ENCODE data around the gene TMC8.

The TMC8 gene

GRCh38 chr17:78132084-78132676 is 1.6 kb downstream of the TMC8 start:
- H3K4me1 Mint-ChIP-seq: peaks cover 14% of the 10 kb centered on the region
- peaks cover 30% of the 10 kb centered on the region for H3K27me3 Mint-ChIP-seq (ENCODE audit: low read depth)
- H3K36me3 Mint-ChIP-seq (ENCODE audit: low read depth): no peaks in the 10 kb centered on the region
- H3K9me3 Mint-ChIP-seq: no peaks in the 10 kb centered on the region
- H3K4me3 Mint-ChIP-seq: peak overlapping the region in 2 of 3 experiments; percentile 16 to 59
- TF ChIP-seq, protein P1, sequence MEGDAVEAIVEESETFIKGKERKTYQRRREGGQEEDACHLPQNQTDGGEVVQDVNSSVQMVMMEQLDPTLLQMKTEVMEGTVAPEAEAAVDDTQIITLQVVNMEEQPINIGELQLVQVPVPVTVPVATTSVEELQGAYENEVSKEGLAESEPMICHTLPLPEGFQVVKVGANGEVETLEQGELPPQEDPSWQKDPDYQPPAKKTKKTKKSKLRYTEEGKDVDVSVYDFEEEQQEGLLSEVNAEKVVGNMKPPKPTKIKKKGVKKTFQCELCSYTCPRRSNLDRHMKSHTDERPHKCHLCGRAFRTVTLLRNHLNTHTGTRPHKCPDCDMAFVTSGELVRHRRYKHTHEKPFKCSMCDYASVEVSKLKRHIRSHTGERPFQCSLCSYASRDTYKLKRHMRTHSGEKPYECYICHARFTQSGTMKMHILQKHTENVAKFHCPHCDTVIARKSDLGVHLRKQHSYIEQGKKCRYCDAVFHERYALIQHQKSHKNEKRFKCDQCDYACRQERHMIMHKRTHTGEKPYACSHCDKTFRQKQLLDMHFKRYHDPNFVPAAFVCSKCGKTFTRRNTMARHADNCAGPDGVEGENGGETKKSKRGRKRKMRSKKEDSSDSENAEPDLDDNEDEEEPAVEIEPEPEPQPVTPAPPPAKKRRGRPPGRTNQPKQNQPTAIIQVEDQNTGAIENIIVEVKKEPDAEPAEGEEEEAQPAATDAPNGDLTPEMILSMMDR (IDR thresholded peaks at IDR 0.05; ENCODE audit: unreplicated experiment in 3 of 3): no peak
- H3K27ac Mint-ChIP-seq: no peak overlapping the region

DNA sequence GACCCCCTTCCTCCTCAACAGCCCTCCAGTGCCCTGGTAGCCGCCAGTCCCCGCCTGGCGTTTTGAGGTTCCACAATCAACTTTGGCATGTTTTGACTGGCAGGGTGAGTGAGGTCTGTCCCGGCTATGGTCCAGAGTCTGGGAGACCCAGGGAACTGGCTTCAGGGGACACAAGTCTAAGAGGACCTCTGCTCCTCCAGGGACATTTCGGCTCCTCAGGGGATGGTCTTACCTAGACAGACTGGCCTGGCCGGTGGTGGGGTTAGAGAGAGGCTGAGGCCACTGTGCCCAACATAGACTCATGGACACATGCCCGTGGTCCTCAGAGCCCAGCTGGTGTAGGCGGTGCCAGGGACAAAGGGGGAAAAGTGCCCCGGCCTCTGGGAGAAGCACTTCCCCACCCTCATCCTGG is 2.2 kb downstream of the TMC8 start:
- H3K36me3 Mint-ChIP-seq (ENCODE audit: low read depth): no peaks in the 10 kb centered on the region

DNA sequence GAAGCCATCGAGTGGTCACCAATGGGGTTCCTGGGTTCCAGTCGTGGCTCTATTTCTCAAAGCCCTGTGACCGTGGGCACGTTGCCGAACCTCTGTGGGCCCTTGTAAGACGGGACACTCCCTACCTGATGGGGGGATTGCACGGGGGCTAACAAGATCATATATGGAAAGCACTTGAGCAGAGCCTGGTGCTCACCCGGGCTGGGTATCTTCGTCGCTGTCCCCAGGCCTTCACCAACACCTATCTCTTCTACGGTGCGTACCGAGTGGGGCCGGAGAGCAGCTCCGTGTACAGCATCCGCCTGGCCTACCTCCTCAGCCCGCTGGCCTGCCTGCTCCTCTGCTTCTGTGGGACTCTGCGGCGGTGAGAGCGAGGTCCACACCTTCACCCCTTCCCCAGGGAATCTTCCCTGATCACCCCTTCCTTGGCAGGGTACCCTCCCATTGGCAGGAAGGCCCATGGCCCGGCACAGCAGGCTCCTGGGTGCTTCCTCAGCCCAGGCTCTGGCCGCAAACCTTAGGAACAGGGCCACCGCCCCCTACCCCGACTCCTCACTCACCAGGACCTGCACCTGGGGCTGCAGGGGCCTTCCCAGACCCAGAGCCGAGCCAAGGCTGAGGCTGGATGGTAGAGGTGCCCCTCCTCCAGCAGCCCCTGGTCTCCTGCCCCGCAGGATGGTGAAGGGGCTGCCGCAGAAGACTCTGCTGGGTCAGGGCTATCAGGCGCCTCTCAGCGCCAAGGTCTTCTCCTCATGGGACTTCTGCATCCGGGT is 2.8 kb downstream of the TMC8 start:
- H3K36me3 Mint-ChIP-seq (ENCODE audit: low read depth): no peaks in the 10 kb centered on the region
- peaks cover 12% of the 10 kb centered on the region for H3K4me1 Mint-ChIP-seq
- no peak overlapping the region for H3K27ac Mint-ChIP-seq
- H3K9me3 Mint-ChIP-seq: no peaks in the 10 kb centered on the region
- H3K4me3 Mint-ChIP-seq: no peak overlapping the region
- TF ChIP-seq, protein P1 (IDR thresholded peaks at IDR 0.05; ENCODE audit: unreplicated experiment in 3 of 3): no peak
- H3K27me3 Mint-ChIP-seq (ENCODE audit: low read depth): peaks cover 30% of the 10 kb centered on the region

More for the DNA sequence above, 2.2 kb downstream of the TMC8 start:
- TF ChIP-seq, protein P1 (IDR thresholded peaks at IDR 0.05; ENCODE audit: unreplicated experiment in 3 of 3): no peak
- H3K4me3 Mint-ChIP-seq: peak overlapping the region in 2 of 3 experiments; percentile 16 to 25
- H3K27me3 Mint-ChIP-seq (ENCODE audit: low read depth): peaks cover 30% of the 10 kb centered on the region
- H3K9me3 Mint-ChIP-seq: no peaks in the 10 kb centered on the region
- no peak overlapping the region for H3K27ac Mint-ChIP-seq
- H3K4me1 Mint-ChIP-seq: peaks cover 12% of the 10 kb centered on the region

DNA sequence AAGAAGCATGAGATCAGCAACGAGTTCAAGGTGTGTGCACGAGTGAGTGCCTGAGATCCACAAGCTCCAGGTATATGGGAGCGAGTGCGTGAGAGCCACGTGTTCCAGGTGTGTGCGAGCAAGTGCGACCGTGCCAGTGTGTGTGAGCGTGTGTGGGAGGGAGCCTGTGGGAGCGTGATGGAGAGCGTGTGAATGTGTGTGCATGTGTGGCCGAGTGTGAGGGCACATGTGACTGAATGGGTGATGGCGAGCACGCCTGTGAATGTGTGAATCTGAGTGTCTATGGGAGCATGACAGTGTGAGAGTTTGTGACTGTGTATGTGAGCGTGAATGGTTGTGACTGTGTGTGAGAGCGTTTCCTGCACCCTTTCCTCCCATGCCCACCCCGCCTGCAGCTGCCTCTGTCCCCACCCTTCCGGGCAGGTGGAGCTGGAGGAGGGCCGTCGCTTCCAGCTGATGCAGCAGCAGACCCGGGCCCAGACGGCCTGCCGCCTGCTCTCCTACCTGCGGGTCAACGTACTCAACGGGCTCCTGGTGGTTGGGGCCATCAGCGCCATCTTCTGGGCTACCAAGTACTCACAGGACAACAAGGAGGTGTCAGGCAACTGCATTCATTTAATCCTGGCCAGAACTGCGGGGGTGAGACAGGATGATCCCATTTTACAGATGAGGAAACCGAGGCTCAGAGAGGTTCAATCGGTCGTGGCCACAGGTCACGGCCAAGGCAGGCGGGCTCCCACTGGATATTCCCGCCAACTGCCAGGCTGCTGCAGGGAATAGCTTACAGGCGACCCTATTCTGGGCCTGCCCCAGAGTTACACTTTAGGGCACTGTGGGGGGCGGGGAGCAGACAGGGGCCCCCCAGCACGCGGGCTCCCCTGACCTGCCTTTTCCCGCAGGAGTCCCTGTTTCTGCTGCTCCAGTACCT is 3.7 kb downstream of the TMC8 start:
- peak overlapping the region in 1 of 3 experiments; percentile 11 for H3K27ac Mint-ChIP-seq
- H3K4me1 Mint-ChIP-seq: peaks cover 5% of the 10 kb centered on the region
- H3K36me3 Mint-ChIP-seq (ENCODE audit: low read depth): no peaks in the 10 kb centered on the region
- H3K27me3 Mint-ChIP-seq (ENCODE audit: low read depth): peaks cover 30% of the 10 kb centered on the region
- TF ChIP-seq, protein P1 (IDR thresholded peaks at IDR 0.05; ENCODE audit: unreplicated experiment in 3 of 3): peak; percentile 16 to 32 (median 19)
- H3K9me3 Mint-ChIP-seq: no peaks in the 10 kb centered on the region
- H3K4me3 Mint-ChIP-seq: no peak overlapping the region

DNA sequence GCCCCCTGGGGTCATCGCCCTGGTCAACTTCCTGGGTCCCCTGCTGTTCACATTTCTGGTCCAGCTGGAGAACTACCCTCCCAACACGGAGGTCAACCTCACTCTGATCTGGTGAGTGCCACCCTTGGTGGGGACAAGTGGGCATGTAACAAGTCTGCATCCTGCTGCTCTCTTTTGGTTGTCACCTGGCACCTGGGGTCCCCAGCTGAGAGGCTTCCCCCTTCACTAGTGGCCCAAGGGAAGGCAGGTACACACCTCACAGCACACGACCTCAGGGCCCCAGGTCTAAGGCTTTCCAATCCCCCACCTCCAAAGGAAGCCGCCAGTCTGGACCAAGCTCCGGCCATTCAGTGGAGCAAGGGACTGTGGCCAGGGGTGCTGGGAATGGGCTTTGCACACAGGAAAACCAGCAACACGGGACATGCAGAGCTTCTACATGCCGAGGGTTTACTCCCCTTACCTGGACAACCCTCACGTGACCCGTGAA is 4.4 kb downstream of the TMC8 start:
- Mint-ChIP-seq H3K36me3 (ENCODE audit: low read depth) (no peaks in the 10 kb centered on the region), H3K4me1 (peaks cover 1% of the 10 kb centered on the region), H3K27me3 (ENCODE audit: low read depth) (peaks cover 29% of the 10 kb centered on the region), H3K4me3 (no peak overlapping the region), H3K27ac (no peak overlapping the region), H3K9me3 (no peaks in the 10 kb centered on the region)
- TF ChIP-seq, protein P1 (IDR thresholded peaks at IDR 0.05; ENCODE audit: unreplicated experiment in 3 of 3): no peak
